HG03469 (cell line): ENCODE measurements around the gene COG6.

Experiments used
- ATAC-seq: cut with Tn5 transposase; IDR thresholded peaks from one replicate; pipeline ENCODE4 v1.9.1; 2021; ENCODE audit warnings: mild to moderate bottlenecking, moderate library complexity, moderate number of reproducible peaks; ENCODE audit not compliant: unreplicated experiment

COG6 gene

DNA sequence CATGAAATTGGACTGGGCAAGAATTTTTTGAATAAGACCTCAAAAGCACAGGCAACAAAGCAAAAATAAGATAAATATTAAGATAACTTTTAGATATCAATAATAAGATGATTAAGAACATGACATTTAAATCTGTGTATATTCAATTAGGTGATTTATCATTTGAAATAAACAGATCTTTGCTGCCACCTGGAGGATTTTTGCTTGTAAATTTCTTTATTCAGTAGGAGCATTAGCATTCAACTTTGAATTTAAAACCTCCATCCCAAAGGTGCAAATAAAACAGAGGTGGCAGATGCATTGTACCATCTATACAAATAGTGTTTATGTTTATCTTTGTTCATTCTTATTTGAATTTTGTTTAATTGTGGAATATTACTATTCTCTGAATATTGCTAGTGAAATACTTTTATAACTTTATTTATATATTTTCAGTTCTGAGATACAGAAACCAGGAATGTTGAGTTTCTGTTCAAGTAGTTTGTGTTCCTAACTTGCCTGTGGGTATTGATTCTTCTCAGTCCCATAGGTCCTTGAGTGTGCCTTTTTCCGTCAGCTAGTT lies 20.9 kb downstream of the COG6 start:
- no peak for ATAC-seq

DNA sequence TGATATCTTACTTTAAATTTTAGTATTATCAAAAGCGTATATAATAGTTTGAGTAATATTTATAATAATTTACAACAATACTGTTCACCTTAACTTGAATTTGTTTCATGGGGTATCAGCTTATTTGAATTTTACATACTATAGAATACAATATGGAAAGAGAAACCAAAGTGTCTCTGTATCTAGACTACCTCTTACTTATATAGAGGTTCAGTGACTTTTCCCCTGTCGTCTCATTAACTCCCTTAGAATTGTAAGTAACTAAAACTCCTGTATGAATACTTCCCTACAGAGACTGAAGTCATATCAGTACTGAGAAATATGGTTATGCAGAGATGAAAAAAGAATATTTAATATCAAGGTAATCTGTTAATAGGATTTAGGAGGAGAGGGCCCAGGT lies 26.8 kb downstream of the COG6 start:
- no peak for ATAC-seq

DNA sequence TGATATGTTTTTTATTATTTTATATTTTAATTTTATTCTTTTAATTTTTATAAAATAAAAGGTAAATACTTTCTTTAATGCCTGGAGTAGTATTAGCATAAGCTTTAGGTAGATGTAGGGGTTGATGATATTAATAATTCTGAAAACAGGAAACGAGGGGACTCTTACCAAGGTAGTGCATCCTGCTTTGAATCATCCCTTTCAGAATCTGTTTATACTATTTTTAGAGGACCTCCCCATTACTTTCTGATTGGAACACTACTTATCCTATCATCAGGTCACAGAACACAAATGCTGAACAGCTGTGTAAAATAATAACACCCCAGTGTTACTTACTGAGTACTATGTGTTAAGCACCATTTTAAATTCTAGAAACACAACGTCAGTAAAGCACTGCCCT lies 27.3 kb downstream of the COG6 start:
- peak; percentile 73 for ATAC-seq

DNA sequence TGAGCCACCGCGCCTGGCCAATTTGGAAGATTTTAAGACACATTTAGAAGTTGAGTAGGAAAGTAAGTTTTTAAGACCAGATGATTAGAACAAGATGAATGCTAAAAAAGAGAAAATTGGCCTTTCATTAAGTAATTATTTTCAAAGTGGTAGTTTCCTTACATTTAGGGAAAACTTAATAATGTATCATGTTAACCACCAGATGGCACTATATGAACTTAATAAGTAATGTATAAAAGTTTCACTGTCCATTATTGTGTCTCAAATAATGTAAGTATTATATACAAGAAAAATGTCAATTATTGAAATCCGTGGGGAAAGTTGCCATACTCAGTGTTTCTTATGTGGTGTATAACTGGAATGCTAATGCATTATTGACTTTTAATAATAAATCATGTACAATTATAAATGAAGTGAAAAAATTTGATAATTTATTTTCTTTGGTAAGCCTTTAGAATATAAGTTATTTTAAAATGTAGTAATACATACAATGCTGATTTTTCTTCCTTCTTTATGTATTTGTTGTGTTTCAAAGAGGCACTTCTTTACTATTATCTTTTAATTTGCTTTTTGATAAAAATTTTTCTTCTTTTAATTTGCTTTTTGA lies 29.2 kb downstream of the COG6 start:
- no peak for ATAC-seq

DNA sequence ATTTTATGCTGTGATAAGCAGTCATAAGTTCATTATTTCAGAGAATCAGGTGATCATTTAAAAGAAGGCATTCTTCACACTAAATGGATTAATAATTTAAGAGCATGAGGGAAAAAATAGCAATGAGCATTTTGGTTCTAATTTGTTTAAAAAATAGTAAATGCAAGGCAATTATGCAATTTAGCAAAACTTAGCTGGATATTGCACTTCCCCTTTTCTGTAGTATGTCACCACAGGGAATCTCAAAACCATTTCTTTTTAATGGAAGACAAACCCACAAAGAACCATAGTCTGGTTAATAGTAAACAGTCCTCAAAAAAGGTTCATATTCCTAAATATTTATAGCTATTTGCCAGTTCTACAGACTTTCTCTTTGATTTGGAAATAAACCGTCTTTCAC lies 30.2 kb downstream of the COG6 start:
- no peak for ATAC-seq

DNA sequence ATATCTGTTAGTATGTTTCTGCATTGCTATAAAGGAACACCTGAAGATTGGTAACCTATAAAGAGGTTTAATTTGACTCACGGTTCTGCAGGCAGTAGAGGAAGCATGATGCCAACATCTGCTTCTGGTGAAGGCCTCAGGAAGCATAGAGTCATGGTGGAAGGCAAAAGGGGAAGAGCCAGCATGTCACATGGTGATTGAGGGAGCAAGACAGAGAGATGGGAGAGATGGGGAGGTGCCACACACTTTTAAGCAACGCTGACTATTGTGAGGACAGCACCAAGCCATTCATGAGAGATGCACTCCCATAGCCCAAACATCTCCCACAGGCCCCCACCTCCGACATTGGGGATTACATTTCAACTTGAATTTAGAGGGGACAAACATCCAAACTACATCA lies 32.8 kb downstream of the COG6 start:
- no peak for ATAC-seq

DNA sequence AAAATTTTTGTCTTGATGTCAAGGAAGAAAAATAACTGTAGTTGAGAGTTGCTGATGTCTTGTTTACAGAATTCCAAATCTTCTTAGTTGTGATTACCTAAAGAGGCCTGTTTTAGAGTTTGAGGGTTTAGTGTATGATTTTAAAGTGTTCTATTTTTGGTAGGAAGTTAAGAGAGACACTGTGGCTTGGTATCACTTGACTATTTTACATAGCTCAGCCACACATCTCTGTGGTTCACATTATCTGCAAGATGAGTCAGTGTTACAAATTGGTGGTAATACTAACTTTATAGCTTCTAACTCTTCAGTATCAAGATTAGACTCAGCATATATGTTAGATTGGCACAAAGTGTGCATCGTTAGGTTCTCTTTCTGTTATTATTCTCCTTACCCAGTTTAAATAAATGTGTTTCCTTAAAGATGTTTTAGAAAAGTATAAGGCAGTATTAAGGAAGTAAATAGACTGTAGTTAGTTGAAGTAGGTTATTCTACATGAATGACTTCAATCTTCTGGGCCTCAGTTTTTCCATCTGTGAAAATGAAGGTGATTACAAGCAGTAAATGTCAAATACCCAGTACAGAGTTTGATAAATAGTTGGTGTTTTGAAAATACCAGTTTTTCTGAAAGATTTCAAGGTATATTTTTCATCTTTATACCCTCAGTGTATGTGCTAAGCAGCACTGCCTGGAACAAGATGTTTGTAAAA lies 33.4 kb downstream of the COG6 start:
- ATAC-seq = peak; percentile 89

DNA sequence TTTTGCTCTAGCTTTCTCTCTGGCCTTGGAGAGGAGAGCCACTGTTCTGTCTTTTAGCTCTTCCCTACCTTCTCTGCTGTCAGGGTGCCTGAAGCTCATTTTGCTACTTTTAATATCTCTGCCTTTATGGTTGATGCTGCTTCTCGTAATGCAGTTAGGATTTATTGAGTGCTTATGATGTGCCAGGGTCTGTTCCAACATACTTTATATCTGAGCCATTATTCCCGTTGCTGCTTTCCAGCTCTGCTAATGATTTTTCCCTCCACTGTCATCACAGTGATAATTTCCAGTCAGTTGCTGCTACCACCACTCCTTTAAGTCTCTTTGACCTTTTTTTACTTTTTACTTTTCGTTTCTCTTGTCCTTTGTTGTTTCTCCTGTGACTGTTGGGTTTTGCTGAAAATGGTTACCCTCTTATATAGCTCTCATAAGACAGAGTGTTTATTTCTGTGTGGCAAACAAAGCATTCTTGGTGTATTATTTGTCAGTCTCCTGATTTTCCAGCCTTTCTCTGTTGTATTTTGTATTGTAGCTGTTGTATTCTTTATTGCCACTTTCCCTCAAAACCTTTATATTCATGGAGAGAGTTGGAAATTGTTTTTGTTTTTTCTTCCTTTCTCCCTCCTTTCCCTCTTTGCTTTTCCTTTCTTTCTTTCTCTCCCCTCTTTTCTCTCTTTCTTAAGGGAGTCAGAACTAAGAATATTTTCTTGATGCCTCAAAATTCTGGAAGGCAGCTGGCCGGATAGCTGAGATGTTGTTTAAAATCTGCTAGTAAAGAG lies 37.4 kb downstream of the COG6 start:
- ATAC-seq = no peak

DNA sequence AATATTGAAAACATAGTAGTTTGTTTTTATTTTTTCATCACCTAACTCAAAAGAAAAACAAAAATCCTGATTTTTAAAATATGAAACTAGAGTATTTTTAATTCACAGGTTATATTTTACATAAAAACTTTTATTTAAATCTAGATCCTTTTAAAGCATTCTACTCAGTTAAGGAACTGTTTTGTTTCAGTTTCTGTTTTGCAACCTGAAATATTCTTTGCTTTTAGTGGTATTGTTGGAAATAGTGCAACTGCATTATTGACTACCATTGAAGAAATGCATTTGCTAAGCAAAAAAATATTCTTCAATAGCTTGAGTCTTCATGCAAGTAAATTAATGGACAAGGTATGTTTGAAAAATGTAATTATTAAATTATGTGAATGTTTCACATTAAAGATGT lies 43.8 kb downstream of the COG6 start:
- no peak for ATAC-seq

DNA sequence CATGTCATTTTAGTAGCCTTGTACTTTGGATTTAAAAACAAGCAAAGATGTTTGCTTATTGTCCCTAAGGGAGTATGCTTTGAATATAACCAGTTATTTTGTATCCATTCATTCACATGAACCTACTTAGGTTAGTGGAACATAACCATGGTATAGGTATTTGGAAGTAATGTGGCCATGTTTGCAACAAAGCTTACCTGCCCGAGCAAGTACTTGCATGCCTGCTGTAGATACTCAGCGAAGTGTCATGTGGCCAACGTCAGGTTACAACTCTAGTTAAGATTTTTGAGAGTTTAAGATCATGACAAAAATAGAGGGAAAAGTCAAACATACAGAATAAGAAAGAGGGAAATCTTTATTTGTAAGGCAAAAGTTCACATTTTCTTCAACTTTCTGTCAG lies 57.2 kb downstream of the COG6 start:
- ATAC-seq = no peak

DNA sequence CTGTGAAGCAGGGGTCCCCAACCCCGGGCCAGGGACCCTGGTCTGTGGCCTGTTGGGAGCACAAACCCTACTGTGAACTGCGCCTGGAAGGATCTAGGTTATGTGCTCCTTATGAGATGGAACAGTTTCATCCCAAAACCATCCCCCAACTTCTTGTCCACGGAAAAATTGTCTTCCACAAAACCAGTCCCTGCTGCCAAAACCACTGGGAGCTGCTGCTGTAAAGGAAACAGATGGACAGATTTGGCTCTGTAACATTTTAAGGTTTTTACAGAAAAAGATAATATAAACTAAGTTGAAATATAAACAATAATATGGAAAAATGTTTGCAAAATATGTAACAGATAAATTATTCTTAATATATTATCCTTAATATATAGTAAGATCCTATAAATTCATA lies 73.7 kb downstream of the COG6 start:
- ATAC-seq = no peak

DNA sequence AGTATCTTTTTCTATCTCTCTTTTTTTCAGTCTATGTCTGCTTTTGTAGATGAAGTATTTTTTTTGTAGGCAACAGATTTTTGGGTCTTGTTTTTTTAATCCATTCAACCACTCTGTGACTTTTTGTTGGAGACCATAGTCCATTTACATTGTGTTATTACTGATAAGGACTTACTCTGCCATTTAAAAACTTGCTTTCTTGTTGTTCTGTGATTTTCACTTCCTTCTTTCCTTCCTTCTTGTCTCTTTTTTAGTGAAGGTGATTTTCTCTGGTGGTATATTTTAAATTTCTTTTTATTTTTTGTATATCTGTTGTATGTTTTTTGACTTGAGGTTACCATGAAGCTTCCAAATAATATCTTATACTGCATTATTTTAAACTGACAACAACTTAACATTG lies 79.5 kb downstream of the COG6 start:
- ATAC-seq = no peak

DNA sequence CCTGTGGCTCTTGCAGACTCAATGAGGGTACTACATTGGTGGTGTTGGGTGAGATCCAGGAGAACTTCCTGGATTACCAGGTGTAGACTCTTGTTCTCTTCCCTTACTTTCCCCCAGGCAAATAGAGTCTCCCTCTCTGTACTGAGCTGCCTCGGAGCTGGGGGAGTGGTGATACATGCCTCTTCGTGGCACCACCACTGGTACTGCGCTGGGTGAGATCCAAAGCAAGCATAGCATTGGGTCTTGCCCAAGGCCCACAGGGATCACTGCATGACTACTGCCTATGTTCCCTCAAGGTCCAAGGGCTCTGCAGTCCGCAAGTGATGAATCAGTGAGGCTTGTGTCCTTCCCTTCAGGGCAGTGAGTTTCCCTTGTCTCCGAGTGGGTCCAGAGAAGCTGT lies 81.6 kb downstream of the COG6 start:
- ATAC-seq = no peak

DNA sequence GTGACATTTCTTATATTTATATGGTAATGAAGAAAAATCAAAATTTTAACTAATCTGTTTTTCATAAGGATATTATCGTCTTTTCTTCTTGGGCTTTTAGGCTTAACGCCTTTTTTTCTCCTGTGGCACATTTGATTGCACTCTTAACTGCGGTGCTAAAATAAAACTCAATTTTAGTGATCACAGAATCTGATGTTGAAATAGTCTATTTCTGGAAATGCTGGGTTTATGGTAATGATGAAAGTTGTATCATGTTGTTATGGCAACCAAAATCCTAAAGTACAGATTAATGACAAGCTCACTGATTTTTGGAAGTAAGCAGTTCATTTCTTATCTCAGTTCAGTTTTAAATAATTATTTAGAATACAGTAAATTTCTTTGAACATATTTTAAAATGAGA lies 85.3 kb downstream of the COG6 start:
- ATAC-seq = no peak

DNA sequence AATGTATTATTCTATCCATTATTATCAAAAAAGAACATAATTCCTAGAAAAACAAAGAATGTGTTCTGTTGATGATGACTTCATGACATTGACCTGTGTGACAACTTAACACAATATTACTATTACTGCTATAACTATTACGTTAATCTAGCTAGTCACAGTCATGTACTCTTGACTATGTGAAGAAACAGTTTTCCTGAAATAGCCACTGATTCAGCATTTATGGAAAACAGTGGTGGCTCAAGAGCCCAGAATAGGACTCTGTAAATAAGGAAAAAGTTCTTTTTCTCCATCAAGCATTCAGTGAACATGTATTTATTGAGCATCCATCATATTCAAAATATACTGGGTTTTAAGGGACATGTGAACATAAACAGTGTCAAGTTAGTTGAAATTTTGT lies 93.5 kb downstream of the COG6 start:
- ATAC-seq = no peak

DNA sequence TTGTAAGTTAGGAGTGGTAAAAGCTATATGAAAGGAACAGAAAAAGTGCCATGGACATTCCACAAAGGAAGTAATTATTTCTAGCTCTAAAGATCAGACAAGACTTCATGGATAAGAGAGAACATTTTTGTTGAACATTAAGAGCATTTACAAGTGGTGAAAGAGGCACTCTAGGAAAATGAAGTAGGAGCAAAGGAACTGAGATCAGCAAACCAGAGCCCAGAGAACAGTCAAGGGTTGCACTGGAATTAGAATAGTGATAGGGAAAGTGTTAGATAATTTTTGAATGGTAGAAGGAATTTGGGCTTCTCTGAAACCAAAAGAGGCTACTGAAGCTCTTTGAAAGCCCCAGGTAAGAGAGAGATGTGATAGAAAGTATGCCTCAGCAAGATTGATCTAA lies 94.1 kb downstream of the COG6 start:
- ATAC-seq = no peak

DNA sequence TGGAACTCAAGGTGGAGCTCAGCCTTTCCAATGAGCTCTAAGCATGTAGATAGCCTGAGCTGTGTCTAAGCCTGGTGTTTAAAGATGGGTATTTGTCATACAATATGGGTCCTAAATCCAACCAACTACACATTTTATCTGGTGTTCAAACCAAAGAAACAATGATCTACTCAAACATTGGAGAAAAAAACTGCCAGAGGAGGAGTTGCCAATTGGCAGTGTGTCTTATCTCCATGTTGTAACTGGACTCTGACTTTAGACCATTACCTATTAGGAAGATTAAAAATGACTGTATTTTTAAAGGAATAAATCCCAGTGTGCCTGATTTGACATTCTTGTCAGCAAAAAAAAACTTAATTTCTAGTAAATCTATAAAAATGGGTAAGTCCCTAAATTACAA lies 96.3 kb downstream of the COG6 start:
- no peak for ATAC-seq

DNA sequence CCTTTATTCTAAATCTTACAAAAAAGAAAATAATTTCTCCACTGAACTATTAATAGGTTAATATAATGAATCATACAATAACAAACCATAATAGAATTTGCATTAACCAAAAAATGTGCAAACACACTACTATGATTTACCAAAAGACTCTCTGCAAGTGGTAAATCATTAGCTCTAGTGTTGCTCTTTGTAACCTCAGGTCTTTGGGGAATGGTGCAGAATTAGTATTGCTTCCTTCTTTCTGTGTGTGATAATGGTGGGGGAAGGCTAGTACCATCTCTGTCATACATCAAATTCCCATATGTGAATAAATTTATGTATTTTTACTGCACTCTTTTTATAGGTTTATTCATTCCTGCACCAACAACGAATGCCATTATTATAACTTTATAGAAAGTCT lies 105.1 kb downstream of the COG6 start:
- peak; percentile 90 for ATAC-seq

DNA sequence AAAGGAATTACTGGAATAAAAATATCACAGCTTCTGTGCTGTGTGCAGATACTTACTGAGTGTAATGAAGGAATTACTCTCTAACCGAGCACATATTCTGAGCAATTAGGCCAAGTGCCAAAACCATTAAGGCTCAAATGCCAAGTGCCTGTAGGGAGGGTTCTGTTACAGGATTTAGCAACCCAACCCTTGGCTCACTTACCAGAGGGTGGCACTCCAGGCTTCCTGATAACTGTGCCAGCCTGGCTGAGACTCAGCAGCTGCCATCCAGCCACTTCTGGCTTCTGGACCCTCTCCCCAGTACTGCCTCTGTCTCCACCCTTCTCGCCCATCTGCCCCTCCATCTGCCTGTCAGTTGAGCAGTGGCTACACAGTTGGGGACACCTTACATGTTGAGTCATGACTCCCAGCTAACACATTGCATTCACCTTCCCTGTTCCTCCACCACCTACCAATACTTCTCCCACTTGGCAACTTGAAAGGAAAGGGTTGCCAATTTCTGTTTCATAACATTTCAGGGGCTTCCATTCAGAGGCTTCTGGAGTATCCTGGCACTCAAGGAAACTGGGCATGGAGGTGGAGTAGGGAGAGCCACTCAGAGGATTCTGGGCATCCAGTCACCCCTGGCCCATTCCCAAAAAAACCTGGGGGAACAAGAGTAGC lies 110.5 kb downstream of the COG6 start:
- no peak for ATAC-seq

DNA sequence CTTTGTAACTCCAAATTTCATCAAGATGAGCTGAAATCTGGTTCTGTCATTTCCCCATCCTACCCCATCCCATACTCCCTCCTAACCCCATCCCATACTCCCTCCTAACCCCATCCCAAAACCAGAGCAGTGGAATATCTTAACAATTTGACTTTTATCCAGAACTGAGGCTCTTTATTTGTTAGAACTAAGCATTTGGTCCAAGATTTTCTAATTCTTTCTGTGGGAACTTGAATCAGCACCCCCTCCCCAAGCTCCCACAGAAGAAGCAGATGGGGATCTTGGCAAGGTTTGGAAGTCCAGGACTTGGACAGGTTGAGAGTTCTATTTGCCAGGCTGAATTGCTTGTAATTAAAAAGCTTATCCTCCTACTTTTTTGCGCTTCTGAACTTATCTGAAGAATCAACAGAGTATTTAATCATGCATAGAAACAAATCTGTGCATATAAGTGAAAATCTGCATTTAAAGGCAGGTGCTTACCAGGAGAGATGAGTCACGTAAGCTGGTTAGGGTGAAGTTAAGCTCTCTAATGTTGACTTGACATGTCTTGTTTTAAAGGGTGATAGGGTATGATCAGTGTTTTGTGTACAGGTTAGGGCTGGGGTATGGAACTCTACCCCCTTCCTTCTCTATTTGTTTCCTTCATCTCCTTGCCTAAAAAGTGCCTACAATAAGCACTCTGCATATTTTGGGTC lies 111.1 kb downstream of the COG6 start:
- no peak for ATAC-seq
